ENCODE data around the gene RHOB.
"Not testable (repeated sequence)": the region's sequence is repeated elsewhere in the genome, so short reads cannot be mapped to it uniquely, and the experiment has no call there.

The RHOB gene

GRCh38 chr2:20446917-20447436 is at the start of gene RHOB:
Gene RHOB, plus strand, starts transcription at chr2:20447074. Its CDS starts 392 bp downstream, at chr2:20447466.
- peak; percentile 93 for DNase-seq

- no peak for DNase-seq
These were observed 48.9 kb upstream of the RHOB start for GRCh38 chr2:20397811-20398447.

GRCh38 chr2:20398956-20399567 is 47.8 kb upstream of the RHOB start:
- DNase-seq = no peak

GRCh38 chr2:20400306-20400705 is 46.6 kb upstream of the RHOB start:
- DNase-seq = no peak

GRCh38 chr2:20400787-20401488 is 45.9 kb upstream of the RHOB start:
- DNase-seq = no peak

GRCh38 chr2:20401489-20401835 is 45.4 kb upstream of the RHOB start:
- no peak for DNase-seq

GRCh38 chr2:20403774-20404312 is 43.0 kb upstream of the RHOB start:
- DNase-seq = no peak

GRCh38 chr2:20404950-20405349 is 41.9 kb upstream of the RHOB start:
- no peak for DNase-seq

GRCh38 chr2:20409039-20409438 is 37.8 kb upstream of the RHOB start:
- no peak for DNase-seq

- no peak for DNase-seq
These were observed 36.2 kb upstream of the RHOB start for GRCh38 chr2:20410556-20411277.

GRCh38 chr2:20411361-20411894 is 35.4 kb upstream of the RHOB start:
- peak; percentile 10 for DNase-seq

- no peak for DNase-seq
These were observed 32.1 kb upstream of the RHOB start for GRCh38 chr2:20414806-20415205.

GRCh38 chr2:20415511-20415918 is 31.4 kb upstream of the RHOB start:
- DNase-seq = no peak

GRCh38 chr2:20416723-20417122 is 30.2 kb upstream of the RHOB start:
- no peak for DNase-seq

- not testable (repeated sequence) for DNase-seq
These were observed 29.5 kb upstream of the RHOB start for GRCh38 chr2:20417230-20417821.

GRCh38 chr2:20418519-20418918 is 28.4 kb upstream of the RHOB start:
- no peak for DNase-seq

GRCh38 chr2:20419007-20419576 is 27.8 kb upstream of the RHOB start:
- no peak for DNase-seq

GRCh38 chr2:20419752-20420151 is 27.1 kb upstream of the RHOB start:
- DNase-seq = no peak

- no peak for DNase-seq
These were observed 25.4 kb upstream of the RHOB start for GRCh38 chr2:20421336-20421987.

GRCh38 chr2:20421988-20422370 is 24.9 kb upstream of the RHOB start:
- no peak for DNase-seq
